ENCODE data around the gene POLA1.
A peak's percentile ranks its signal among the peaks of the same experiment; 100 is the strongest.

The POLA1 gene

GRCh38 chrX:24692305-24692704, 1.4 kb upstream of the POLA1 start:
- Histone ChIP-seq H3K27ac (no peak overlapping the region), H3K4me3 (no peak overlapping the region)

- no peak overlapping the region for H3K27ac ChIP-seq
- H3K4me3 ChIP-seq, result peak overlapping the region in 3 of 7 experiments; percentile 56 to 65 (median 63)
These were observed 1.1 kb downstream of the POLA1 start for GRCh38 chrX:24694825-24695224.

GRCh38 chrX:24696294-24696693, 2.6 kb downstream of the POLA1 start:
- no peak overlapping the region for H3K4me3 ChIP-seq
- no peak overlapping the region for H3K27ac ChIP-seq

GRCh38 chrX:24702362-24703184, 8.9 kb downstream of the POLA1 start:
- no peak overlapping the region for H3K27ac ChIP-seq
- H3K4me3 ChIP-seq, result no peak overlapping the region

- H3K4me3 ChIP-seq, result no peak overlapping the region
These were observed 9.4 kb downstream of the POLA1 start for GRCh38 chrX:24703185-24703494.

GRCh38 chrX:24718771-24719170, 25.1 kb downstream of the POLA1 start:
- Histone ChIP-seq H3K27ac (no peak overlapping the region), H3K4me3 (no peak overlapping the region)

More at GRCh38 chrX:24703185-24703494, 9.4 kb downstream of the POLA1 start:
- no peak overlapping the region for H3K27ac ChIP-seq

GRCh38 chrX:24720036-24720435, 26.3 kb downstream of the POLA1 start:
- no peak overlapping the region for H3K27ac ChIP-seq
- H3K4me3 ChIP-seq, result no peak overlapping the region

GRCh38 chrX:24728530-24728929, 34.8 kb downstream of the POLA1 start:
- Histone ChIP-seq H3K27ac (no peak overlapping the region), H3K4me3 (no peak overlapping the region)

- H3K27ac ChIP-seq, result peak overlapping the region in 1 of 21 experiments; percentile 17
- no peak overlapping the region for H3K4me3 ChIP-seq
These were observed 39.2 kb downstream of the POLA1 start for GRCh38 chrX:24732766-24733500.

- H3K27ac ChIP-seq, result no peak overlapping the region
- no peak overlapping the region for H3K4me3 ChIP-seq
These were observed 47.6 kb downstream of the POLA1 start for GRCh38 chrX:24741330-24741729.

- H3K27ac ChIP-seq, result no peak overlapping the region
These were observed 54.5 kb downstream of the POLA1 start for GRCh38 chrX:24748196-24748595.

GRCh38 chrX:24759786-24760185, 66.1 kb downstream of the POLA1 start:
- Histone ChIP-seq H3K27ac (no peak overlapping the region), H3K4me3 (no peak overlapping the region)

More at GRCh38 chrX:24748196-24748595, 54.5 kb downstream of the POLA1 start:
- no peak overlapping the region for H3K4me3 ChIP-seq

- Histone ChIP-seq H3K4me3 (no peak overlapping the region), H3K27ac (no peak overlapping the region)
These were observed 66.8 kb downstream of the POLA1 start for GRCh38 chrX:24760363-24761000.

- Histone ChIP-seq H3K27ac (no peak overlapping the region), H3K4me3 (no peak overlapping the region)
These were observed 67.6 kb downstream of the POLA1 start for GRCh38 chrX:24761306-24761705.

GRCh38 chrX:24763989-24764388, 70.3 kb downstream of the POLA1 start:
- no peak overlapping the region for H3K27ac ChIP-seq

GRCh38 chrX:24767557-24767956, 73.8 kb downstream of the POLA1 start:
- Histone ChIP-seq H3K27ac (no peak overlapping the region), H3K4me3 (no peak overlapping the region)

More at GRCh38 chrX:24763989-24764388, 70.3 kb downstream of the POLA1 start:
- no peak overlapping the region for H3K4me3 ChIP-seq

GRCh38 chrX:24768556-24768955, 74.8 kb downstream of the POLA1 start:
- H3K4me3 ChIP-seq, result no peak overlapping the region
- H3K27ac ChIP-seq, result no peak overlapping the region

GRCh38 chrX:24774650-24775049, 80.9 kb downstream of the POLA1 start:
- H3K4me3 ChIP-seq, result no peak overlapping the region
- H3K27ac ChIP-seq, result no peak overlapping the region

- Histone ChIP-seq H3K4me3 (no peak overlapping the region), H3K27ac (no peak overlapping the region)
These were observed 82.2 kb downstream of the POLA1 start for GRCh38 chrX:24775891-24776290.

GRCh38 chrX:24777660-24778059, 83.9 kb downstream of the POLA1 start:
- H3K27ac ChIP-seq, result no peak overlapping the region
- H3K4me3 ChIP-seq, result no peak overlapping the region

GRCh38 chrX:24782011-24782410, 88.3 kb downstream of the POLA1 start:
- Histone ChIP-seq H3K4me3 (no peak overlapping the region), H3K27ac (no peak overlapping the region)
